Esophagus squamous epithelium (tissue), 4 donors: ENCODE results near the gene C3AR1.

Source experiments
- CTCF ChIP-seq, 6 experiments: fragments of 450-650 bp in 4 of 6; fragments of 200-600 bp in 2 of 6; sonication (generic) in 2 of 6; IDR thresholded peaks; one replicate each; pipeline ENCODE4 v1.5.1; 2016 to 2019; ENCODE audit warnings: antibody characterized with exemption in 6 of 6, mild to moderate bottlenecking in 4 of 6, moderate library complexity in 4 of 6
- POLR2A ChIP-seq, 4 donors: fragments of 450-650 bp; IDR thresholded peaks; one replicate each; pipeline ENCODE4 v1.6.1; 2017; ENCODE audit warnings: antibody characterized with exemption in 4 of 4, mild to moderate bottlenecking in 4 of 4, moderate library complexity in 3 of 4

DNA sequence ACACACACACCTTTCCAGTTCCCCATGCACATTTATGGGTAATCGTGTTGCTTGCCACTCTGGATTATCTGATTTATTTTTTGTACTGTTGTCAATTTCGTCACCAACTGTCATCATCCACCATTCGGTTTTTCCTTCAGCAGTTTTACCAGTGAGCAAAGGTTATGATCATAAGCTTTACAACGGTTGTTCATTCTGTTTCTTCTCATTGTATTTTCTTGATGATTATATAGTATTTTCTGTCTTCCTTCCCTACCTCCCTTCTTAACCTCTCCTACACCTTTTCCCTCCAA lies 16.6 kb upstream of the C3AR1 start:
- TF ChIP-seq CTCF (IDR thresholded peaks at IDR 0.05) = no peak
- TF ChIP-seq POLR2A (IDR thresholded peaks at IDR 0.05) = no peak
